Measurements from ENCODE around the gene ACVR2A. TPM values are rescaled to one million over a fixed set of nuclear protein-coding genes. Genes with fewer than 3 reads are reported as not detected.

ACVR2A gene
- total and polyA plus RNA-seq, 9 of the 15 experiments (the other 6 are each of a cell fraction or from before 2014, with no cell fraction given): 1.2 to 3.9 (median 2.4) TPM

DNA sequence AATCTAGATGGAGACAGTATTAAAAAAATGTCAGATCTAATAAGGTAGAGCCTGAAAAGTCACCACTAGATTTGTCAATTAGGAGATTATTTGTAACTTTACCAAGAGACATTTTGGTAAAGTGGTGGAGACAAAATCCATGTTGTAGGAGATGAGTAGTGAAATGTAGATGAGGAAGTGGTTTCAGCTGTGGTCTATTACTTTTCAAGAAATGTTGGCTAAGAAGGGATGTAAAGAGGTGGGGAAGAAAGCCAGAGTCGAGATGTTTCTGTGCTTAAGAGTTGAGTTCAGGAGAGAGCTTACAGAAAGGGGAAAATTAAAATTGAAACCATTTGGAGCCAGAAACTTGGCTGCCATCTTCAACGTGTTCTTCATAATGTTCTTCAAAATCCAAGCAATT, 22.2 kb downstream of the ACVR2A start:
- no peaks in the 10 kb centered on the region for H4K20me1 ChIP-seq (replicated peaks; ENCODE audit: control insufficient read depth, insufficient read depth, low read length)
- H3K9ac ChIP-seq (ENCODE audit: insufficient read depth in 1 of 2, low read depth in 2 of 2, low read length in 2 of 2): no peak overlapping the region
- H3K27me3 ChIP-seq (ENCODE audit: control insufficient read depth in 2 of 2, insufficient read depth in 2 of 2, low read length in 2 of 2): no peaks in the 10 kb centered on the region
- no peak overlapping the region for H2AFZ ChIP-seq (ENCODE audit: low read depth, low read length)
- ATAC-seq: no peak
- no peaks in the 10 kb centered on the region for H3K79me2 ChIP-seq (ENCODE audit: control insufficient read depth, insufficient read depth, low read length)
- ChIA-PET CTCF (ENCODE audit: low intra/inter-chr PET ratio) (no interaction called here), POLR2A (no interaction called here)
- no TSS peak for BruUV-seq (replicated peaks)
- in situ Hi-C loops (cut with MboI) (no loop called here), intact Hi-C loops (cut with micrococcal nuclease) (no loop called here)
- no peak overlapping the region for H3K4me3 ChIP-seq
- H3K27ac ChIP-seq (ENCODE audit: extremely low read depth, low read depth, low read length): no peak overlapping the region
- H3K4me1 ChIP-seq (replicated peaks in 1 of 2; ENCODE audit: control insufficient read depth in 2 of 2, insufficient read depth in 2 of 2, low read length in 2 of 2): no peaks in the 10 kb centered on the region
- no peak for DNase-seq (ENCODE audit: extremely low read depth in 1 of 4, low spot score in 3 of 4)
- no peak overlapping the region for H3K4me2 ChIP-seq (ENCODE audit: insufficient read depth, low read length)
- 0% methylated on average over 2 of the region's 2 CpGs for WGBS (ENCODE audit: insufficient coverage, low coverage, missing lambda C conversion rate)
- no peaks in the 10 kb centered on the region for H3K9me1 ChIP-seq (ENCODE audit: control insufficient read depth, insufficient read depth, low read length)
- H3K36me3 ChIP-seq (ENCODE audit: control insufficient read depth, insufficient read depth, low read length): no peaks in the 10 kb centered on the region
- H3K9me3 ChIP-seq (replicated peaks; ENCODE audit: control insufficient read depth, insufficient read depth, low read depth, low read length): no peaks in the 10 kb centered on the region
- FAIRE-seq: no peak
- TF ChIP-seq ARID2 (IDR thresholded peaks at IDR 0.05) (no peak), NR4A1 (CRISPR knock-in tag; IDR thresholded peaks at IDR 0.05) (no peak), NR4A1 (tag; IDR thresholded peaks at IDR 0.05) (no peak), CEBPG (CRISPR knock-in tag; IDR thresholded peaks at IDR 0.05) (no peak), CEBPG (tag; conservative IDR thresholded peaks at IDR 0.05 in 1 of 2, IDR thresholded peaks at IDR 0.05 in 1 of 2) (no peak), ZNF347 (CRISPR knock-in tag; IDR thresholded peaks at IDR 0.05; ENCODE audit: low read depth) (no peak), BACH1 (tag; IDR thresholded peaks at IDR 0.05) (no peak), KAT8 (IDR thresholded peaks at IDR 0.05; ENCODE audit: low read depth) (no peak), CBX2 (IDR thresholded peaks at IDR 0.05; ENCODE audit: insufficient read depth, low read length, poor library complexity, severe bottlenecking) (no peak), ZNF3 (CRISPR knock-in tag; IDR thresholded peaks at IDR 0.05) (no peak), HDGF (IDR thresholded peaks at IDR 0.05) (no peak), ZNF699 (CRISPR knock-in tag; IDR thresholded peaks at IDR 0.05; ENCODE audit: insufficient replicate concordance) (no peak), ZNF23 (CRISPR knock-in tag; IDR thresholded peaks at IDR 0.05) (no peak)
- TF ChIP-seq, protein P1, sequence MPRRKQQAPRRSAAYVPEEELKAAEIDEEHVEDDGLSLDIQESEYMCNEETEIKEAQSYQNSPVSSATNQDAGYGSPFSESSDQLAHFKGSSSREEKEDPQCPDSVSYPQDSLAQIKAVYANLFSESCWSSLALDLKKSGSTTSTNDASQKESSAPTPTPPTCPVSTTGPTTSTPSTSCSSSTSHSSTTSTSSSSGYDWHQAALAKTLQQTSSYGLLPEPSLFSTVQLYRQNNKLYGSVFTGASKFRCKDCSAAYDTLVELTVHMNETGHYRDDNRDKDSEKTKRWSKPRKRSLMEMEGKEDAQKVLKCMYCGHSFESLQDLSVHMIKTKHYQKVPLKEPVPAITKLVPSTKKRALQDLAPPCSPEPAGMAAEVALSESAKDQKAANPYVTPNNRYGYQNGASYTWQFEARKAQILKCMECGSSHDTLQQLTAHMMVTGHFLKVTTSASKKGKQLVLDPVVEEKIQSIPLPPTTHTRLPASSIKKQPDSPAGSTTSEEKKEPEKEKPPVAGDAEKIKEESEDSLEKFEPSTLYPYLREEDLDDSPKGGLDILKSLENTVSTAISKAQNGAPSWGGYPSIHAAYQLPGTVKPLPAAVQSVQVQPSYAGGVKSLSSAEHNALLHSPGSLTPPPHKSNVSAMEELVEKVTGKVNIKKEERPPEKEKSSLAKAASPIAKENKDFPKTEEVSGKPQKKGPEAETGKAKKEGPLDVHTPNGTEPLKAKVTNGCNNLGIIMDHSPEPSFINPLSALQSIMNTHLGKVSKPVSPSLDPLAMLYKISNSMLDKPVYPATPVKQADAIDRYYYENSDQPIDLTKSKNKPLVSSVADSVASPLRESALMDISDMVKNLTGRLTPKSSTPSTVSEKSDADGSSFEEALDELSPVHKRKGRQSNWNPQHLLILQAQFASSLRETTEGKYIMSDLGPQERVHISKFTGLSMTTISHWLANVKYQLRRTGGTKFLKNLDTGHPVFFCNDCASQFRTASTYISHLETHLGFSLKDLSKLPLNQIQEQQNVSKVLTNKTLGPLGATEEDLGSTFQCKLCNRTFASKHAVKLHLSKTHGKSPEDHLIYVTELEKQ (CRISPR knock-in tag; IDR thresholded peaks at IDR 0.05): no peak
- TF ChIP-seq, protein P2, sequence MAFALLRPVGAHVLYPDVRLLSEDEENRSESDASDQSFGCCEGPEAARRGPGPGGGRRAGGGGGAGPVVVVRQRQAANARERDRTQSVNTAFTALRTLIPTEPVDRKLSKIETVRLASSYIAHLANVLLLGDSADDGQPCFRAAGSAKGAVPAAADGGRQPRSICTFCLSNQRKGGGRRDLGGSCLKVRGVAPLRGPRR (CRISPR knock-in tag; IDR thresholded peaks at IDR 0.05): no peak
- TF ChIP-seq, protein P3, sequence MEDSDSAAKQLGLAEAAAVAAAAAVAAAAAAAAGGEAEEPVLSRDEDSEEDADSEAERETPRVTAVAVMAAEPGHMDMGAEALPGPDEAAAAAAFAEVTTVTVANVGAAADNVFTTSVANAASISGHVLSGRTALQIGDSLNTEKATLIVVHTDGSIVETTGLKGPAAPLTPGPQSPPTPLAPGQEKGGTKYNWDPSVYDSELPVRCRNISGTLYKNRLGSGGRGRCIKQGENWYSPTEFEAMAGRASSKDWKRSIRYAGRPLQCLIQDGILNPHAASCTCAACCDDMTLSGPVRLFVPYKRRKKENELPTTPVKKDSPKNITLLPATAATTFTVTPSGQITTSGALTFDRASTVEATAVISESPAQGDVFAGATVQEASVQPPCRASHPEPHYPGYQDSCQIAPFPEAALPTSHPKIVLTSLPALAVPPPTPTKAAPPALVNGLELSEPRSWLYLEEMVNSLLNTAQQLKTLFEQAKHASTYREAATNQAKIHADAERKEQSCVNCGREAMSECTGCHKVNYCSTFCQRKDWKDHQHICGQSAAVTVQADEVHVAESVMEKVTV (CRISPR knock-in tag; IDR thresholded peaks at IDR 0.05): no peak
